ENCODE measurements around the gene SRGAP3.

Gene SRGAP3

DNA sequence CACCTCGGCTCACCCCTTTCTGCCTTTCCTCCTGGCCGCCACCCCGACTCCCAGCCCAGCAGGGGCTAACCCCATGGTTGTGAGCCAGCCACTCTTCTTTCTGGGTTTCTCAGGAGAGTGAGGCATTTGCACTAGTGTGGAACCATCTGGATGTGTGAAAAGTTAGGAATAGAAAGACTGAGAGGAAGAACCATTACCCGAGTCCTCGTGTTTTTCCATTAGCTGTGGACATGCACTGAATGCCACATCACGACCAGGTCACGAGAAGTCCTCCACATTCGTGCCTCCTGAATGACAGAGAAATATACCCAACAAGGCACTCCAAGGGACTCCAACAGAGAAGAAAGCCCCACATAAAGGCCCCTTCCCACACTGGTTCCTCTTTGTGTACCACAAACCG is 268.1 kb downstream of the SRGAP3 start:
- DNase-seq = no peak

GRCh38 chr3:8980756-8981257 is 268.6 kb downstream of the SRGAP3 start:
- DNase-seq = no peak

DNA sequence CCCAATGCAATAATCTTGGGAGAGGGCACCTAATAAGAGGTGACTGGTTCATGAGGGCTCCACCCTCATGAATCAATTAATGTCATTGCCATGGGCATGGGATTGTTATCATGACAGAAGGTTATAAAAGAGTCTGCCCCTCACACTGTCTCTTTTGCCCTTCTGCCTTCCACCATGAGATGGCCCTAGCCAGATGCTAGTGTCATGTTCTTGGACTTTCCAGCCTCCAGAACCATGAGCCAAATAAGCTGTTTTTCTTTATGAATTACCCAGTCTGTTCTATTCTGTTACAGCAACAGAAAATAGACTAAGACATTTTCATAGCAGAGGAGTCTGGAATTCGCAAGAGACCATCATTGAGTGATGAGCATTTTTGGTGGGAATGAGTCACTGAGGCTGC is 270.2 kb downstream of the SRGAP3 start:
- DNase-seq = no peak

DNA sequence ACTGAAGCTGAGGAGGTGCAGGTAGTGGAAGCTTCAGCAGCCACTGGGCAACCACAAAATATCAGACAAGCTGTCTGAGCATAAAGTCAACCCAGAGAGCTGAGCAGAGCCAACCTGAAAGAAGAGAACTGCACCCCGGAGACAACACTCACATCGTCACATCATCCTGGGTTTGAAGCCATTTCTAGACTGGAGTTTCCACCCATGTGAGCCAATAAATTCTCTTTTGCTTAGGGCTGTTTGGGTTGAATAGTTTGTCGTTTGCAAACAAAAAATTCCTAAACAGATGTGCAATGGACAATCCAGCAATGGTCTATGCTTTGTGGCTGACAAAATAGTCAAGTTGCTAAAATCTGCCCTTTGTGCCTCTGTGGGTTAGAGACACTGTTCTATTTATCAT is 270.9 kb downstream of the SRGAP3 start:
- no peak for DNase-seq

DNA sequence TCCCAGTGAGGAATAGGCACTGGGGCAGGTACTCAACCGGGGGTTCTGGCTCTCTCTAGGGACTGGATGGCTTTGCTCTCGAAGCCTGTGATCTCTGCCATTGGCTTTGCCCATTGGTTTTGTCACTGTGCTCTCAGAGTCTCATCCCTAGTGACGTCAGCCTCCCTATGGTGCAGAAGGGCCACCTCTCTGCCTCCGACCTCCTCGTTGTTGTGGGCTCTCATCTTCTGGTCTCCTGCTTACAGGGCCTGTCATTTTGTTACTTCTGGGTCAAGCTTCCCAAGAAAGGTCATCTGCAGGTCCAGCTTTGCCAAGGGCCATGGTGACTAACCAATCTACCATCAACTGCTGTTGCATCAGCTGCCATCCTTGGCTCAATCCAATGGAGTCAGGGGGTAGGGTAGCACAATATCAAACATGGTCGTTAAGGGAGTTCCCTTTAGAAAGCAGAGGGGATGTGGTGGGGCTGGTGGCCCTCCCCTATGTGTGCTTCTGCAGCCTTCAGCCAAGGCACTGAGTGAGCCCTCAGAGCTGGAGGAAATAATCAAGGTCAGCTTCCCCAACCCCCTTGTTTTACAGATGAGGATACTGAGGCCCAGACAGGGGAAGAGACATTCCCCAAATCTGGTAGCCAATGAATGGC is 272.8 kb downstream of the SRGAP3 start:
- no peak for DNase-seq

- DNase-seq = no peak
Observed at GRCh38 chr3:8975081-8976020, 274.1 kb downstream of the SRGAP3 start.

DNA sequence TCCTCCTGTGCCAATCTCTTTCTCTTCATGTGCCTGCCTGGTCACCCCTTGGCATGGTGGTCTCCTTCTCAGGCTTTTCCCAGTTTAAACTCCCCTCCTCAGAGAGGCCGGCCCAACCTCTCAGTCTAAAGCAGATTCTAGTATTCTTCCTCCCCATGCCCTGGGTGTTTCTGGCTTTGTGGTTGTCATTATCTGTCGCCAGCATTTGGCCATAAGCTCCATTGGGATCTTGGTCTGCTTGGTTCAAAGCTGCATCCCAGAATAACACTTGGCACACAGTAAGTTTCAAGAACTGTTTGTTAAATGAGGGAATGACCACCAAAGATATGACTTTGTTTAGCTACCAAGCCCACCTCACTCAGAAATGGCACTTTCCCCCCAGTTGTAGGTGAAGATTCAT is 275.0 kb downstream of the SRGAP3 start:
- DNase-seq = no peak

DNA sequence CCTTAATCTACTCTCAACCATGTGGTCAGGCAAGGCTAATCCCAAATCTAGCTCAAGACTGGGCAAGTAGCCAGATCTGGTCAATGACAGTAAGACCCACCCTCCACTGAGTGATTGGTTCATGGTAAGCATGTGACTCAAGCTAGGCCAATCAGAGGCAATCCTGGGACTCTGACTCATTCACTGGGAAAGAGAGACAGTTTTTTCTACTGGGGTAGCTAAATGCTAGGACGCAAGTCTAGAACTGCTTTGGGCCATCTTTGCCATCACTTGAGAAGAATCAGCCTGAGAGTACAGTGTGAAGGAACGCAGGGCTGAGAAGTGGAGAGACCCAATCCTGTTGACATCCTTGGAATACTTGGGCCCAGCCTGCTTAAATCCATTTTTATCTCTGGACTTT is 276.8 kb downstream of the SRGAP3 start:
- no peak for DNase-seq

DNA sequence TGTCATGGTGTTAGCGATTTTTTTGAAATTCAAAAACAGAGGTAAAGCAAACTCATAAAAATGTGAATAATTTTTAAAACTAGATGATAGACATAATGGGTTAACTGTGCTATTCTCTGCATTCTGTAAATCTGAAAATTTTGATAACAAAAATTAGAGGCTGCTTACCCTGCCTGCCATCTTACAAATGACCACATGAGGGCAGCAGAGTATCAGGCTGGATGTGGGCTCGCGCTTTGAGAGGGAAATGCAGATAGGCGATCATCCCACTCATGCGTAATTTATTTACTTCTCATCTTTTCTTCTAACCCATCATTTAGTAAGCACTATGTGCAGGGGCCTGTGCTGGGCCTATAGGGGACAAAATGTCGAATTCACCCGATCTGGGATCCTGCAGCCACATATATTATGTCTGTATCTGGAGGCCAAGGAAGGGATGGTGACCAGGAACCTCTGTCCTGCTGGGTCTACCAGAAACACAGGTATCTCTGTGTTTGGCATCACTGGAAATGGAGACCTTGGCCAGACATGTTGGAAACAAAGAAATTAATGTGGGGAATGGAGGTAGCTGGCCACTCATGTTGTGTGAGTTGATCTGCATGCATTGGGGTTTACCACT is 278.4 kb downstream of the SRGAP3 start:
- peak; percentile 14 for DNase-seq

DNA sequence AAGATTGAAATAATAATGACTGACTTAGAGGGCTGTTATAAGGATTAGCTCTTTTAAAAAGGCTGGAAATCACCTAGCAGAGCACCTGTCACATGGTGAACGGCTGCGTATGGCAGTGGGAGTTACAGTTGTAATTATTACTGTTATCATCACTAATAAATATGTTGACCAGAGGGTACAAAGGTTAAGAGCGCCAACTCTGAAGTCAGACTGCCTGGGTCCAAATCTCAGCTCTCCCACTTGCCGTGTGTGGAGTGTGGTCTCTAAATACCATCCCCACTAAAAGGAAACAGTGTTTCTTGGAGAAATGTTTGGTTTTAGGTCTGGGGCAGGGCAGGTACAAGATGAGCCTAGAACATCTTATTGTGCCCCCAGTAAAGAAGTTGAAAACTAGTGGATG is 280.2 kb downstream of the SRGAP3 start:
- DNase-seq = no peak

GRCh38 chr3:8968375-8968882 is 281.0 kb downstream of the SRGAP3 start:
- no peak for DNase-seq

GRCh38 chr3:8967553-8967952 is 281.9 kb downstream of the SRGAP3 start:
- no peak for DNase-seq

GRCh38 chr3:8966820-8967348 is 282.6 kb downstream of the SRGAP3 start:
- DNase-seq = no peak

GRCh38 chr3:8966150-8966819 is 283.2 kb downstream of the SRGAP3 start:
- DNase-seq = no peak

GRCh38 chr3:8964436-8965370 is 284.7 kb downstream of the SRGAP3 start:
- no peak for DNase-seq

GRCh38 chr3:8963137-8963853 is 286.2 kb downstream of the SRGAP3 start, which contains the start of gene RAD18:
Gene RAD18 (minus strand): TSS chr3:8963472. CDS start chr3:8963385, 87 bp downstream.
- peak; percentile 79 for DNase-seq

DNA sequence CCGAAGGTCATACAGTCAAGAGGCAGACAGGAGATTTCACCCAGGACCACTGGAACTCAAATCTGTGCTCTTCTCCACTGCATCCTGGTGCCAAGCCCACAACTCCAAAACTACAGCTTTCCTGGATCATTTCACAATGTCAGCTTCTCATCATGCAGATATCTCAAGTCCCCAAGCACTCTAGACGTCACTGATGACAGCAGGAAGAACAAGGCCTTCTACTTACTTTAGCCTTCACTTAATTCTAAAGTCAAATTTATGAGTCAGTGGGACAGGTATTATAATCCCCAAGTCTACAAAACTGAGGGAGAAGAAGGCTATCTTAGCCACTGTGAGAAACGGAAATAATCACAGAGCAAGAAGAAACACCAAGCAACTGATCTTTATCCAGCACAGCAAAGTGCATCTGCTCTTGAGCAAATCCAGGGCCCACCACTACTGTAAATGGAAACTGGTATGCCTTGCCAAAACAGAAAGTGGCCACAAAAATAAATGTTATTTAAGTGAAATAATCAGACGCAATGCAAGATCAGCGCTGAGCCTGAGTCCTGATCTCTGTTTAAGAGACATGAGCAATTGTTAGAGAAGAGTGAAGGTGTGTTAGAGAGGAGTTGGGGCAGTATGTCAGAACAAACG is 287.1 kb downstream of the SRGAP3 start:
- no peak for DNase-seq

DNA sequence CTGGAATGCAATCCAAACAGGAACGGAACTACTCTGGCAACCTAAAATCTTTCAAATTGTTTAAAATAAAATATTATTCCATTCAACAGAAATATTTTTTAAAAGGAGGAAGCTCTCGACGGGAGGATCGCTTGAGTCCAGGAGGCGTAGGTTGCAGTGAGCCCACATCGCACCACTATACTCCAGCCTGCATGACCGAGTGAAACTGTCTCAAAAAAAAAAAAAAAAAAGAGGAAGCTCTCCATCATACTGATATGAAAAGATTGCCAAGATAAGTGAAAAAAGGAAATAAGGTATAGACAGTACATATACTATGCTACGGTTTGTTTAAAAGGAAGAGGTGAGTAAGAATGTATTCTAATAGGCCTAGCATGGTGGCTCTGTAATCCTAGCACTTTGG is 289.8 kb downstream of the SRGAP3 start:
- no peak for DNase-seq

GRCh38 chr3:8954938-8955763 is 294.3 kb downstream of the SRGAP3 start:
- no peak for DNase-seq
